Stomach (tissue), 9 donors: ENCODE data around the gene ADGRG4. TPM values are rescaled to one million over a fixed set of nuclear protein-coding genes. Genes with fewer than 3 reads are reported as not detected.

Experiments
- DNase-seq, 2 donors: peaks; one replicate each; pipeline versions ENCODE4 v3.0.0 to v3.0.0-alpha.2; 2013 to 2019
- H3K27ac ChIP-seq, 5 donors: fragments of 200-600 bp in 4 of 5; sonication (generic) in 4 of 5; one replicate each; pipeline ENCODE4 v1.5.1; 2013 to 2019; ENCODE audit warnings: mild to moderate bottlenecking in 1 of 5, moderate library complexity in 1 of 5
- H3K27me3 ChIP-seq, 3 donors: fragments of 200-600 bp; sonication (generic); one replicate each; pipeline ENCODE4 v1.5.1; 2017 to 2019; ENCODE audit warnings: mixed run types in 1 of 3
- H3K36me3 ChIP-seq, 4 donors: fragments of 200-600 bp; sonication (generic); 1 replicate in 3 of 4; 2 replicates in 1 of 4; pipeline ENCODE4 v1.5.1; 2016 to 2019
- H3K4me1 ChIP-seq, 4 donors: fragments of 200-600 bp; sonication (generic); one replicate each; pipeline ENCODE4 v1.5.1; 2016 to 2019
- H3K4me3 ChIP-seq, 4 donors: fragments of 200-600 bp; sonication (generic) in 3 of 4; one replicate each; pipeline ENCODE4 v1.5.1; 2016 to 2019; ENCODE audit warnings: mild to moderate bottlenecking in 1 of 4
- H3K9me3 ChIP-seq, 4 donors: fragments of 200-600 bp; sonication (generic); one replicate each; pipeline ENCODE4 v1.5.1; 2016 to 2019
- EP300 ChIP-seq: sonication (generic); formaldehyde crosslinking; IDR thresholded peaks from one replicate; pipeline ENCODE4 v1.6.1; 2017; ENCODE audit warnings: antibody characterized with exemption
- POLR2A ChIP-seq, 4 donors: fragments of 450-650 bp; IDR thresholded peaks; one replicate each; pipeline ENCODE4 v1.6.1; 2016; ENCODE audit warnings: antibody characterized with exemption in 4 of 4, control low read depth in 2 of 4, mild to moderate bottlenecking in 1 of 4, moderate library complexity in 1 of 4
- POLR2AphosphoS5 ChIP-seq, 3 donors: sonication (generic); formaldehyde crosslinking; IDR thresholded peaks; one replicate each; pipeline ENCODE4 v1.6.1; 2016; ENCODE audit warnings: antibody characterized with exemption in 3 of 3
- WGBS, 5 donors: extraction: QIAGEN DNeasy Blood & Tissue Kit in 3 of 5; methylation state at CpG; one replicate each; pipeline versions ENCODE4 v1.1.5 to v1.1.7; 2013 to 2018; 5-methylcytosine and 5-hydroxymethylcytosine counted together
- intact Hi-C: fragments of 100-400 bp; cut with DNase I; formaldehyde crosslinking; loops from one replicate; pipeline ENCODE4 v1.15.1; 2023; ENCODE audit warnings: low total_unique reads
- polyA plus RNA-seq, 3 donors: library from polyadenylated mRNA; stranded (reverse); fragments of 200-250 nt; gene quantifications; one replicate each; pipeline ENCODE4 v1.2.3, GENCODE V29; 2013
- total RNA-seq, 5 donors: library from RNA; depleted of rRNA; stranded (reverse); fragments of >200 nt; gene quantifications; one replicate each; pipeline versions ENCODE4 v1.1.0 to v1.2.3, GENCODE V29; 2014 to 2016
- TF ChIP-seq, protein P1 (sequence below), 7 experiments: fragments of 450-650 bp in 4 of 7; fragments of 200-600 bp in 3 of 7; sonication (generic) in 3 of 7; IDR thresholded peaks; one replicate each; pipeline ENCODE4 v1.5.1; 2016 to 2019; ENCODE audit warnings: antibody characterized with exemption in 7 of 7, control low read depth in 2 of 7, mild to moderate bottlenecking in 1 of 7
- donor health status: healthy with polysubstance abuse.
- donor health status: Bipolar disorder and iron deficiency.
- donor health status: healthy.

The ADGRG4 gene
- total and polyA plus RNA-seq, 8 donors = under 0.01 to 1.8 (median 0.42) TPM; not detected in 4

DNA sequence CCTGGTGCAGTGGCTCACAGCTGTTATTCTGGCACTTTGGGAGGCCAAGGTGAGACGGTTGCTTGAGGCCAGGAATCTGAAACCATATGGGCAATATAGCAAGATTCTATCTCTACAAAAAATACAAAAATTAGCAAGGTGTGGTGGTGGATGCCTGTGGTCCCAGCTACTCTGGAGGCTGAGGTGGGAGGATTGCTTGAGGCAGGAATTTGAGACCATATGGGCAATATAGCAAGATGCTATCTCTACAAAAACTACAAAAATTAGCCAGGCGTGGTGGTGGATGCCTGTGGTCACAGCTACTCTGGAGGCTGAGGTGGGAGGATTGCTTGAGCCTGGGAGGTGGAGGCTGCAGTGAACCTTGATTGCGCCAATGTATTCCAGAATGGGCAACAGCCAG lies 2.3 kb downstream of the ADGRG4 start:
- H3K27me3 ChIP-seq = no peaks in the 10 kb centered on the region
- peaks cover 0 to 11% (median 0%) of the 10 kb centered on the region in 4 donors for H3K9me3 ChIP-seq
- H3K36me3 ChIP-seq = no peaks in the 10 kb centered on the region
- H3K27ac ChIP-seq = no peak overlapping the region
- H3K4me3 ChIP-seq = no peak overlapping the region
- intact Hi-C loops = no loop called here
- DNase-seq = no peak
- 67 to 83% (median 81%) methylated on average over 3 of the region's 3 CpGs for WGBS, 5 donors
- TF ChIP-seq POLR2AphosphoS5 (IDR thresholded peaks at IDR 0.05) (no peak), EP300 (no peak), POLR2A (IDR thresholded peaks at IDR 0.05) (no peak)
- TF ChIP-seq, protein P1, sequence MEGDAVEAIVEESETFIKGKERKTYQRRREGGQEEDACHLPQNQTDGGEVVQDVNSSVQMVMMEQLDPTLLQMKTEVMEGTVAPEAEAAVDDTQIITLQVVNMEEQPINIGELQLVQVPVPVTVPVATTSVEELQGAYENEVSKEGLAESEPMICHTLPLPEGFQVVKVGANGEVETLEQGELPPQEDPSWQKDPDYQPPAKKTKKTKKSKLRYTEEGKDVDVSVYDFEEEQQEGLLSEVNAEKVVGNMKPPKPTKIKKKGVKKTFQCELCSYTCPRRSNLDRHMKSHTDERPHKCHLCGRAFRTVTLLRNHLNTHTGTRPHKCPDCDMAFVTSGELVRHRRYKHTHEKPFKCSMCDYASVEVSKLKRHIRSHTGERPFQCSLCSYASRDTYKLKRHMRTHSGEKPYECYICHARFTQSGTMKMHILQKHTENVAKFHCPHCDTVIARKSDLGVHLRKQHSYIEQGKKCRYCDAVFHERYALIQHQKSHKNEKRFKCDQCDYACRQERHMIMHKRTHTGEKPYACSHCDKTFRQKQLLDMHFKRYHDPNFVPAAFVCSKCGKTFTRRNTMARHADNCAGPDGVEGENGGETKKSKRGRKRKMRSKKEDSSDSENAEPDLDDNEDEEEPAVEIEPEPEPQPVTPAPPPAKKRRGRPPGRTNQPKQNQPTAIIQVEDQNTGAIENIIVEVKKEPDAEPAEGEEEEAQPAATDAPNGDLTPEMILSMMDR (IDR thresholded peaks at IDR 0.05) = no peak
- no peaks in the 10 kb centered on the region for H3K4me1 ChIP-seq

DNA sequence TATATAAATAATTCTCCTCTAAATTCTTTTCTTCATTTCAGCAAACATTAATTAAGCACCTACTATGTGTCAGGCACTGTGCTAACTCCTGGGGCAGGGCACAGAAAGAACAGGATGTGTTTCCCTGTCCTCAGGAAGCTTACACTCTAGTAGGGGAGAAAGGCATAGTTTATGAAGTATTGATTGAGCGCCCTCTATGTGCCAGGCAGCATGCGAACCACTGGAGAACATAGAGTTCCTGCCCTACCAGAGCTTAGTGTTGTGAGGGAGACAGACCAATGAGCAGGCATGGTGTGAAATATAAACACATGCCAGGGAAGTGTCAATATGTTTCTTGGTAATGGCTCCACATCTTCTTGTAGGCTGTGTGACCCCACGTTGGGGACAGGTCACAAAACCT lies 3.7 kb downstream of the ADGRG4 start:
- intact Hi-C loops = no loop called here
- WGBS, 5 donors = 51 to 70% (median 60%) methylated on average over 3 of the region's 3 CpGs

DNA sequence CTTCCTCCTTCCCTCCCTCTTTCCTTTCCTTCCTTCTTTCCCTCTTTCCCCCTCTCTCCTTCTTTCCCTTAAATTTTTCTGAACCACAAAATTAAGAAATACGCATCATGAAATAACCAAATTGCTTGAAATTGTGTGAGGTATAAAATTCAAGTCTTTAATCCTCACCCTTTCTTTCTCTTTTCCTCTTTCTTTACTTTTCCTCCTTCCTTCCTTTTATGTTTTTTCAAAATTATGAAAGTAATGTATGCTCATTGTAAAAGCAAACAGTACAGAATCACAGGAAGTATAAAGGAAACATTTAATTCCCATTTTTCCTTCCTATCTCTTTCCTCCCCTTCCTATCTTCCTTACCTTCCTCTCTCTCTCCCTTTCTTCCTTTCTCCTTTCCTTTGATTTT lies 5.4 kb downstream of the ADGRG4 start:
- no peak overlapping the region for H3K27ac ChIP-seq
- H3K9me3 ChIP-seq = no peaks in the 10 kb centered on the region
- TF ChIP-seq, protein P1 (IDR thresholded peaks at IDR 0.05) = no peak
- TF ChIP-seq POLR2AphosphoS5 (IDR thresholded peaks at IDR 0.05) = no peak
- no peak for TF ChIP-seq POLR2A (IDR thresholded peaks at IDR 0.05)
- no peak for TF ChIP-seq EP300
- no peaks in the 10 kb centered on the region for H3K4me1 ChIP-seq
- no peak for DNase-seq
- no peak overlapping the region for H3K4me3 ChIP-seq
- WGBS, 5 donors = 77 to 100% (median 92%) methylated on average over 1 of the region's 1 CpG
- H3K36me3 ChIP-seq = no peaks in the 10 kb centered on the region
- H3K27me3 ChIP-seq = no peaks in the 10 kb centered on the region
- intact Hi-C loops = no loop called here

More for the DNA sequence above, 3.7 kb downstream of the ADGRG4 start:
- Histone ChIP-seq H3K36me3 (no peaks in the 10 kb centered on the region), H3K4me1 (no peaks in the 10 kb centered on the region), H3K27me3 (no peaks in the 10 kb centered on the region), H3K27ac (no peak overlapping the region), H3K9me3 (peaks cover 0 to 8% (median 0%) of the 10 kb centered on the region in 4 donors), H3K4me3 (no peak overlapping the region)
- no peak for DNase-seq
- TF ChIP-seq POLR2A (IDR thresholded peaks at IDR 0.05) = no peak
- no peak for TF ChIP-seq POLR2AphosphoS5 (IDR thresholded peaks at IDR 0.05)
- TF ChIP-seq EP300 = no peak
- TF ChIP-seq, protein P1 (IDR thresholded peaks at IDR 0.05) = no peak

DNA sequence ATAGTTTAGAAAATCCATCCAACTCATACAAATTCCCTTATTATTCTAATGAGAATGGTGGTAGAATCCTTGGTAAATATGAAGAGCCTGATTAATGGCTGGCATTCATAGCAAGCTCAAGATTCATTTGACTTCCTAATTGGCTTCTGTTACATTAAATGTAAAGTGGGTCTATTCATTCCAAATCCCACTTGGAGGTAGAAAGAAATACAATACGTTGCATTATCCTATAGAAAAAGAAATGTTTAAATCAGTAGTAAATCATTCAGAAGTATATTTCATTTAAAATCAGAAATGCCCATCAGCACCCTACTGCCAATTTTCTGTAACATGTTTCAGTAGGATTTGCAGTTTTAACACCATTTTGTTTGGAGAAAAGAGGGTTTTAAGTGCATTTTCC lies 6.7 kb downstream of the ADGRG4 start:
- H3K27me3 ChIP-seq = no peaks in the 10 kb centered on the region
- no peak overlapping the region for H3K4me3 ChIP-seq
- TF ChIP-seq, protein P1 (IDR thresholded peaks at IDR 0.05) = no peak
- no peak for TF ChIP-seq POLR2AphosphoS5 (IDR thresholded peaks at IDR 0.05)
- 14 to 48% (median 35%) methylated on average over 1 of the region's 1 CpG for WGBS, 5 donors
- no peaks in the 10 kb centered on the region for H3K9me3 ChIP-seq
- DNase-seq = no peak
- H3K36me3 ChIP-seq = no peaks in the 10 kb centered on the region
- H3K4me1 ChIP-seq = no peaks in the 10 kb centered on the region
- intact Hi-C loops = no loop called here
- H3K27ac ChIP-seq = no peak overlapping the region
